Smooth muscle cell (in vitro differentiated cells): ENCODE results near the gene NHLRC2. TPM values are rescaled to one million over a fixed set of nuclear protein-coding genes. Genes with fewer than 3 reads are reported as not detected.

ENCODE experiments used
- DNase-seq: peaks from one replicate; lab custom pipeline; 2025; ENCODE audit not compliant: unreplicated experiment; lab: John Stamatoyannopoulos, UW
- H2AFZ ChIP-seq: fragments of 200-600 bp; sonication (generic); 2 replicates; pipeline ENCODE4 v1.6.0; 2016; ENCODE audit warnings: antibody characterized with exemption, low read depth, mild to moderate bottlenecking
- H3F3A ChIP-seq: fragments of 200-600 bp; sonication (generic); 2 replicates; pipeline ENCODE4 v1.6.0; 2017; ENCODE audit warnings: antibody characterized with exemption, low read depth
- H3K27ac ChIP-seq: fragments of 200-600 bp; sonication (generic); 2 replicates; pipeline ENCODE4 v1.5.1; 2016; ENCODE audit warnings: low read depth, mild to moderate bottlenecking
- H3K27me3 ChIP-seq: fragments of 200-600 bp; sonication (generic); 2 replicates; pipeline ENCODE4 v1.6.1; 2016; ENCODE audit warnings: low read depth, mild to moderate bottlenecking
- H3K36me3 ChIP-seq: fragments of 200-600 bp; sonication (generic); 2 replicates; pipeline ENCODE4 v1.5.1; 2016; ENCODE audit warnings: low read depth
- H3K4me1 ChIP-seq: fragments of 200-600 bp; sonication (generic); 2 replicates; pipeline ENCODE4 v1.5.1; 2016; ENCODE audit warnings: low read depth
- H3K4me2 ChIP-seq: fragments of 200-600 bp; sonication (generic); 2 replicates; pipeline ENCODE4 v1.6.0; 2016; ENCODE audit warnings: mild to moderate bottlenecking
- H3K4me3 ChIP-seq: fragments of 200-600 bp; sonication (generic); 2 replicates; pipeline ENCODE4 v1.5.1; 2016; ENCODE audit warnings: mild to moderate bottlenecking
- H3K79me2 ChIP-seq: fragments of 200-600 bp; sonication (generic); 2 replicates; pipeline ENCODE4 v1.6.0; 2016; ENCODE audit warnings: low read depth, mild to moderate bottlenecking
- H3K9ac ChIP-seq: fragments of 200-600 bp; sonication (generic); 2 replicates; pipeline ENCODE4 v1.6.0; 2016; ENCODE audit warnings: low read depth
- H3K9me3 ChIP-seq: fragments of 200-600 bp; sonication (generic); replicated peaks from 2 replicates; pipeline ENCODE4 v1.5.1; 2016; ENCODE audit warnings: low read depth
- H4K20me1 ChIP-seq: fragments of 200-600 bp; sonication (generic); 2 replicates; pipeline ENCODE4 v1.6.0; 2016; ENCODE audit warnings: low read depth
- WGBS: methylation state at CpG from one replicate; pipeline ENCODE4 v1.1.7; 2016; ENCODE audit warnings: low lambda C conversion rate; 5-methylcytosine and 5-hydroxymethylcytosine counted together
- polyA plus RNA-seq: library from polyadenylated mRNA; unstranded; fragments of >200 nt; fragmentation: Nextera tagmentation; extraction: Ambion mirVana; gene quantifications from 2 replicates; pipeline ENCODE4 v1.2.1, GENCODE V29; 2016
- total RNA-seq: library from RNA; depleted of rRNA; stranded (reverse); fragments of >200 nt; gene quantifications from 2 replicates; pipeline ENCODE4 v1.2.3, GENCODE V29; 2014
- TF ChIP-seq, protein P1 (sequence below): fragments of 200-600 bp; sonication (generic); IDR thresholded peaks from 2 replicates; pipeline ENCODE4 v1.5.1; 2017; ENCODE audit warnings: borderline replicate concordance, mild to moderate bottlenecking, antibody characterized with exemption; ENCODE audit not compliant: insufficient read depth, poor library complexity, severe bottlenecking

NHLRC2 gene
- total and polyA plus RNA-seq, 2 experiments from 2014 or later = 5.1 to 14.4 TPM

DNA sequence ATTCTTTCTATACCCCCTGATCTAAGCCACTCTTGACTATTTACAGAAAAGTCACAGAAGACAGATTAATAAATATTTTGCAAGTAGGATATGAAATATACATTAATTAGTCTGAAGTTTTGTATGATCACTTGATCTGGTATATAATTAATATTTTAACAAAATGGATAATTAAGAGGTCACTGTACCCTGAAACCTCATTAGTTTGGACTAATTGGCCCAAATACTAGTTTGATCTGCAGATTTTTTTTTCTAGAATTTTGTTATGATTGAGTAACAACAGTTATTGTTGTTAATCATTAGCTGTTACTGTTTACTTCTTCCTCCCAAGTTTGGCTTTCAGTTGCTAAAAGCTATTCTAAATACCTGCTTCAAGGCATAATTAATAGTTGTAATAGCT is 2.7 kb downstream of the NHLRC2 start:
- Histone ChIP-seq H3K4me3 (peak overlapping the region; percentile 98), H3K9ac (no peak overlapping the region), H2AFZ (no peak overlapping the region), H3K36me3 (peaks cover 14% of the 10 kb centered on the region), H3K9me3 (no peaks in the 10 kb centered on the region), H3K27ac (no peak overlapping the region), H3K4me2 (no peak overlapping the region), H3K79me2 (peaks cover 37% of the 10 kb centered on the region), H3F3A (no peaks in the 10 kb centered on the region), H4K20me1 (no peaks in the 10 kb centered on the region), H3K27me3 (no peaks in the 10 kb centered on the region), H3K4me1 (peaks cover 23% of the 10 kb centered on the region)
- TF ChIP-seq, protein P1, sequence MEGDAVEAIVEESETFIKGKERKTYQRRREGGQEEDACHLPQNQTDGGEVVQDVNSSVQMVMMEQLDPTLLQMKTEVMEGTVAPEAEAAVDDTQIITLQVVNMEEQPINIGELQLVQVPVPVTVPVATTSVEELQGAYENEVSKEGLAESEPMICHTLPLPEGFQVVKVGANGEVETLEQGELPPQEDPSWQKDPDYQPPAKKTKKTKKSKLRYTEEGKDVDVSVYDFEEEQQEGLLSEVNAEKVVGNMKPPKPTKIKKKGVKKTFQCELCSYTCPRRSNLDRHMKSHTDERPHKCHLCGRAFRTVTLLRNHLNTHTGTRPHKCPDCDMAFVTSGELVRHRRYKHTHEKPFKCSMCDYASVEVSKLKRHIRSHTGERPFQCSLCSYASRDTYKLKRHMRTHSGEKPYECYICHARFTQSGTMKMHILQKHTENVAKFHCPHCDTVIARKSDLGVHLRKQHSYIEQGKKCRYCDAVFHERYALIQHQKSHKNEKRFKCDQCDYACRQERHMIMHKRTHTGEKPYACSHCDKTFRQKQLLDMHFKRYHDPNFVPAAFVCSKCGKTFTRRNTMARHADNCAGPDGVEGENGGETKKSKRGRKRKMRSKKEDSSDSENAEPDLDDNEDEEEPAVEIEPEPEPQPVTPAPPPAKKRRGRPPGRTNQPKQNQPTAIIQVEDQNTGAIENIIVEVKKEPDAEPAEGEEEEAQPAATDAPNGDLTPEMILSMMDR = no peak
- no peak for DNase-seq

DNA sequence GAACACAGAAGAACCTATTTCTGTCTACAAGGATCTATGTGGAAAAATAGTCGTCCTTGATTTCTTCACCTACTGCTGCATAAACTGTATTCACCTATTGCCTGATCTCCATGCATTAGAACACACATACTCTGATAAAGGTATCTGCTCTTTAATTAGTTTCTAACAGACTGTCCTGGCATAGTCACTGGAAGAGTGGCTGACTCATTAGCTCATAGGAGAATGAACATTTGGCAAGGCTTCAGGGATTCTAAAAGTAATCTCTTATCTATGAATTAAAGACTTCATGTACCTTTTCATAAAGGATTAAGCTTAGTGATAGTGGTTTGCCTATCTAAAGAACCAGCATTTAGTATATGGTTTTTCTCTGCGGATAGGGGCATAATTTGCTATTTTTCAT is 4.1 kb downstream of the NHLRC2 start:
- no peak overlapping the region for H3K9ac ChIP-seq
- no peak overlapping the region for H3K4me2 ChIP-seq
- H4K20me1 ChIP-seq = no peaks in the 10 kb centered on the region
- TF ChIP-seq, protein P1 = no peak
- peaks cover 37% of the 10 kb centered on the region for H3K79me2 ChIP-seq
- H3K27ac ChIP-seq = no peak overlapping the region
- H3K9me3 ChIP-seq = no peaks in the 10 kb centered on the region
- no peak for DNase-seq
- H3K36me3 ChIP-seq = peaks cover 14% of the 10 kb centered on the region
- no peak overlapping the region for H3K4me3 ChIP-seq
- no peaks in the 10 kb centered on the region for H3K27me3 ChIP-seq
- H3K4me1 ChIP-seq = peaks cover 19% of the 10 kb centered on the region
- no peaks in the 10 kb centered on the region for H3F3A ChIP-seq
- 96% methylated on average over 2 of the region's 2 CpGs for WGBS
- no peak overlapping the region for H2AFZ ChIP-seq

DNA sequence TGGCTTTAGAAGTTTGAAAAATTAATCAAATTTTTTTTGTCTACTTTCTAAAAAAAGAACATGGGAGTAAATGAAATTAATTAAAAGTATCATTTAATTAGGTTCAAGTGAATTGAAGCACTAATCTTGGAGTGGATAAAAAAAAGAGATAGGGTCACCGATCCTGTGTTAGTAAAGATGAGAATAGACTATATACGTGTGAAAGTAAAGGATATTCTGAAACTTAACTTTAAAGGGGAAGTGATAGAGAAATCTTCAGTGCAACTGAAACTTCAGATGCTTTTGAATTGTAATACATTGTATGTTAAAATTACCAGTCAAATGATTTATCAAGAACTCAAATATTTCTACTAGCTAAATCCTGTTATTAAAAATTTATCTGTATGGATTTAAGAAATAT is 4.8 kb downstream of the NHLRC2 start:
- Histone ChIP-seq H3K4me3 (no peak overlapping the region), H2AFZ (no peak overlapping the region), H4K20me1 (no peaks in the 10 kb centered on the region), H3K9ac (no peak overlapping the region), H3K79me2 (peaks cover 37% of the 10 kb centered on the region), H3K9me3 (no peaks in the 10 kb centered on the region), H3K36me3 (peaks cover 14% of the 10 kb centered on the region), H3K27me3 (no peaks in the 10 kb centered on the region), H3K4me1 (peaks cover 16% of the 10 kb centered on the region), H3K27ac (no peak overlapping the region), H3K4me2 (no peak overlapping the region), H3F3A (no peaks in the 10 kb centered on the region)
- 97% methylated on average over 2 of the region's 2 CpGs for WGBS
- TF ChIP-seq, protein P1 = no peak
- no peak for DNase-seq

DNA sequence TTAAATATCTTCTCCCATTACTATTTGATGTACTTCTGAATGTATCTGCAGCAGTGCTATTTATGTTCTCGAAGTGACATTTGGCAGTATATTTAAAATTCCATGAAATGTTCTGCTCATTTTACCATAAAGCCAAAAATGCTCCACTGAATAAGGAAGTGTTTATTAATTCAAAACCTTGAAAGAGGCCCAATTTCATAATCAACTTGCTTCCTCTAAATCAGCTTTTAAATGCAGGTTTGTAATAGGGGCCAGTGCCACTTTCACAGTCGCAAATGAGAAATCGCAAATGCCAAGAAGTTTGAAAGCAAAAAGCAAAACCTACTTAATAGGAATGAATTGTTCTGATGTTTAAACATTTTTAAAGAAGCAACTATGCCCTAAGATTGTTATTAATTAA is 11.4 kb downstream of the NHLRC2 start:
- Histone ChIP-seq H3K4me2 (no peak overlapping the region), H3K9me3 (no peaks in the 10 kb centered on the region)
- TF ChIP-seq, protein P1 = no peak

More for the DNA sequence above, 11.4 kb downstream of the NHLRC2 start:
- Histone ChIP-seq H2AFZ (no peak overlapping the region), H3K4me3 (no peak overlapping the region), H3F3A (no peaks in the 10 kb centered on the region), H3K36me3 (peaks cover under 1% of the 10 kb centered on the region), H3K27me3 (no peaks in the 10 kb centered on the region), H4K20me1 (no peaks in the 10 kb centered on the region), H3K27ac (no peak overlapping the region), H3K4me1 (no peaks in the 10 kb centered on the region), H3K79me2 (no peaks in the 10 kb centered on the region), H3K9ac (no peak overlapping the region)
- no peak for DNase-seq
- 95% methylated on average over 3 of the region's 3 CpGs for WGBS
